ENCODE data around the gene IL1RAPL2. TPM values are rescaled to one million over a fixed set of nuclear protein-coding genes. Genes with fewer than 3 reads are reported as not detected.

IL1RAPL2 gene
- total and polyA plus RNA-seq, 10 of the 15 experiments (the other 5 are each of a cell fraction or from before 2014, with no cell fraction given), result 0.19 TPM; not detected in 9

- SMC1A ChIA-PET (ENCODE audit: uncharacterized antibody, unreplicated experiment), result interaction anchor here (1.2 kb wide), 1 partner anchor 10 kb away, joined by 3 read pairs; no protein-coding TSS in a partner anchor
- Histone ChIP-seq H4K20me1 (ENCODE audit: control insufficient read depth, insufficient read depth) (no peaks in the 10 kb centered on the region), H3K27me3 (replicated peaks in 1 of 2; ENCODE audit: control insufficient read depth in 2 of 2, insufficient read depth in 2 of 2, low read length in 1 of 2) (no peaks in the 10 kb centered on the region), H3K36me3 (ENCODE audit: control insufficient read depth in 2 of 2, insufficient read depth in 2 of 2, low read length in 1 of 2) (no peaks in the 10 kb centered on the region), H3K4me2 (ENCODE audit: control insufficient read depth, insufficient read depth) (no peak overlapping the region), H3K4me1 (ENCODE audit: control insufficient read depth, insufficient read depth, low read length) (no peaks in the 10 kb centered on the region), H2AFZ (ENCODE audit: control insufficient read depth, low read depth, low read length) (no peak overlapping the region), H3K9me3 (replicated peaks; ENCODE audit: control insufficient read depth, insufficient read depth, low read length) (no peaks in the 10 kb centered on the region), H3K9ac (ENCODE audit: control insufficient read depth, insufficient read depth, low read length) (no peak overlapping the region), H3K4me3 (no peak overlapping the region), H3K27ac (ENCODE audit: control insufficient read depth, insufficient read depth) (no peak overlapping the region), H3K79me2 (ENCODE audit: control insufficient read depth, insufficient read depth, low read length) (no peaks in the 10 kb centered on the region)
- CTCF ChIA-PET, result interaction anchor here (1.4 kb wide), 1 partner anchor 9 kb away, joined by 4 read pairs; no protein-coding TSS in a partner anchor
- FAIRE-seq (no peak), DNase-seq (ENCODE audit: low read depth, low spot score) (no peak), ATAC-seq (no peak)
- RAD21 ChIA-PET (ENCODE audit: unreplicated experiment), result no interaction called here
- POLR2A ChIA-PET, result no interaction called here
- in situ Hi-C loops (cut with MboI), result no loop called here
- intact Hi-C loops (cut with micrococcal nuclease; ENCODE audit: unreplicated experiment), result no loop called here
- TF ChIP-seq NBN (IDR thresholded peaks at IDR 0.05) (no peak), TCF12 (IDR thresholded peaks at IDR 0.05; ENCODE audit: low read depth, low read length) (no peak), E2F4 (IDR thresholded peaks at IDR 0.05; ENCODE audit: low read depth, low read length) (no peak), CHD4 (IDR thresholded peaks at IDR 0.05) (no peak)
- no TSS peak for BruUV-seq (replicated peaks)
- 0% methylated on average over 3 of the region's 3 CpGs for WGBS (ENCODE audit: insufficient coverage, insufficient replicate concordance, low lambda C conversion rate, missing lambda C conversion rate)
Measured at GRCh38 chrX:104659005-104659744, 93.2 kb downstream of the IL1RAPL2 start.

- WGBS (ENCODE audit: insufficient coverage, insufficient replicate concordance, low lambda C conversion rate, missing lambda C conversion rate), result 29% methylated on average over 3 of the region's 3 CpGs
- H2AFZ ChIP-seq (ENCODE audit: control insufficient read depth, low read depth, low read length), result no peak overlapping the region
- H4K20me1 ChIP-seq (ENCODE audit: control insufficient read depth, insufficient read depth), result no peaks in the 10 kb centered on the region
- H3K9me3 ChIP-seq (replicated peaks; ENCODE audit: control insufficient read depth, insufficient read depth, low read length), result no peaks in the 10 kb centered on the region
- no peaks in the 10 kb centered on the region for H3K27me3 ChIP-seq (replicated peaks in 1 of 2; ENCODE audit: control insufficient read depth in 2 of 2, insufficient read depth in 2 of 2, low read length in 1 of 2)
- ATAC-seq (no peak), FAIRE-seq (no peak), DNase-seq (ENCODE audit: low read depth, low spot score) (no peak)
- no TSS peak for BruUV-seq (replicated peaks)
- RAD21 ChIA-PET (ENCODE audit: unreplicated experiment), result no interaction called here
- no peaks in the 10 kb centered on the region for H3K79me2 ChIP-seq (ENCODE audit: control insufficient read depth, insufficient read depth, low read length)
- H3K9ac ChIP-seq (ENCODE audit: control insufficient read depth, insufficient read depth, low read length), result no peak overlapping the region
- H3K4me2 ChIP-seq (ENCODE audit: control insufficient read depth, insufficient read depth), result no peak overlapping the region
- intact Hi-C loops (cut with micrococcal nuclease; ENCODE audit: unreplicated experiment), result no loop called here
- no peaks in the 10 kb centered on the region for H3K36me3 ChIP-seq (ENCODE audit: control insufficient read depth in 2 of 2, insufficient read depth in 2 of 2, low read length in 1 of 2)
- CTCF ChIA-PET, result interaction anchor here (1.4 kb wide), 1 partner anchor 8 kb away, joined by 4 read pairs; no protein-coding TSS in a partner anchor
- SMC1A ChIA-PET (ENCODE audit: uncharacterized antibody, unreplicated experiment), result interaction anchor here (1.2 kb wide), 1 partner anchor 9 kb away, joined by 3 read pairs; no protein-coding TSS in a partner anchor
- H3K4me1 ChIP-seq (ENCODE audit: control insufficient read depth, insufficient read depth, low read length), result no peaks in the 10 kb centered on the region
- H3K27ac ChIP-seq (ENCODE audit: control insufficient read depth, insufficient read depth), result no peak overlapping the region
- POLR2A ChIA-PET, result no interaction called here
- in situ Hi-C loops (cut with MboI), result no loop called here
- no peak overlapping the region for H3K4me3 ChIP-seq
- no peak for TF ChIP-seq SMARCA5 (IDR thresholded peaks at IDR 0.05)
- TF ChIP-seq RFX5 (IDR thresholded peaks at IDR 0.05; ENCODE audit: low read depth, low read length), result no peak
- TF ChIP-seq SP1 (IDR thresholded peaks at IDR 0.05; ENCODE audit: low read depth, low read length), result no peak
- no peak for TF ChIP-seq ZZZ3 (IDR thresholded peaks at IDR 0.05; ENCODE audit: control insufficient read depth, insufficient read length, low read depth)
- no peak for TF ChIP-seq JUND (IDR thresholded peaks at IDR 0.05; ENCODE audit: low read depth, low read length)
- no peak for TF ChIP-seq ZNF207 (IDR thresholded peaks at IDR 0.05; ENCODE audit: borderline replicate concordance)
- TF ChIP-seq POLR2AphosphoS2 (IDR thresholded peaks at IDR 0.05; ENCODE audit: low read depth, low read length), result no peak
- no peak for TF ChIP-seq BHLHE40 (IDR thresholded peaks at IDR 0.05; ENCODE audit: borderline replicate concordance in 1 of 2, low read depth in 2 of 2, low read length in 1 of 2)
- TF ChIP-seq, protein P1, sequence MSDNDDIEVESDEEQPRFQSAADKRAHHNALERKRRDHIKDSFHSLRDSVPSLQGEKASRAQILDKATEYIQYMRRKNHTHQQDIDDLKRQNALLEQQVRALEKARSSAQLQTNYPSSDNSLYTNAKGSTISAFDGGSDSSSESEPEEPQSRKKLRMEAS (IDR thresholded peaks at IDR 0.05; ENCODE audit: low read depth, low read length), result no peak
- TF ChIP-seq MEF2A (IDR thresholded peaks at IDR 0.05; ENCODE audit: insufficient read depth, low read depth, low read length), result no peak
- no peak for TF ChIP-seq TCF12 (IDR thresholded peaks at IDR 0.05; ENCODE audit: low read depth, low read length)
- TF ChIP-seq NFYB (IDR thresholded peaks at IDR 0.05; ENCODE audit: insufficient read depth, low read depth, low read length), result no peak
- no peak for TF ChIP-seq MXI1 (IDR thresholded peaks at IDR 0.05; ENCODE audit: low read depth, low read length)
- no peak for TF ChIP-seq STAT3 (IDR thresholded peaks at IDR 0.05; ENCODE audit: low read depth, low read length)
- TF ChIP-seq MEF2B (IDR thresholded peaks at IDR 0.05; ENCODE audit: partially characterized antibody, poor library complexity, severe bottlenecking), result no peak
Measured at GRCh38 chrX:104660092-104660491, 94.1 kb downstream of the IL1RAPL2 start.
